ENCODE results near the gene GMPS.

DNA sequence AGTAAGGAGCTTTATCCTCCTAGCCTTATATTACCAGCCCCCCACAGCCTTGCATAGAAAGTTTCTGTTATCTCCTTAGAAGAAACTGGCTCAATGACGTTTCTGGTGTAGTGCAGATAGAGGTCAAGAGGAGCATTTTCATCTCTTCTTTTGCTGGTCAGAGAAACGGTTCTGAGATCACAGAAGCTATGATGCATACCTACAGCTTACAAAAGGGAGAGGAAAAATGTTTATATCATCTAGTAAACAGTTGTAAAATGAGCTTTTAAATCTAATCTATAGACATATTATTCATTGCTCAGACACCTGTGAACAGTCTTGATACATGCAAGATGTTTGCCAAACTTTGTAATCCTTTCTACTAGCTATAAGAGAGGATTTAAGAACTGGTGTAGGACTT is 68.0 kb downstream of the GMPS start:
- TF ChIP-seq, protein P1, sequence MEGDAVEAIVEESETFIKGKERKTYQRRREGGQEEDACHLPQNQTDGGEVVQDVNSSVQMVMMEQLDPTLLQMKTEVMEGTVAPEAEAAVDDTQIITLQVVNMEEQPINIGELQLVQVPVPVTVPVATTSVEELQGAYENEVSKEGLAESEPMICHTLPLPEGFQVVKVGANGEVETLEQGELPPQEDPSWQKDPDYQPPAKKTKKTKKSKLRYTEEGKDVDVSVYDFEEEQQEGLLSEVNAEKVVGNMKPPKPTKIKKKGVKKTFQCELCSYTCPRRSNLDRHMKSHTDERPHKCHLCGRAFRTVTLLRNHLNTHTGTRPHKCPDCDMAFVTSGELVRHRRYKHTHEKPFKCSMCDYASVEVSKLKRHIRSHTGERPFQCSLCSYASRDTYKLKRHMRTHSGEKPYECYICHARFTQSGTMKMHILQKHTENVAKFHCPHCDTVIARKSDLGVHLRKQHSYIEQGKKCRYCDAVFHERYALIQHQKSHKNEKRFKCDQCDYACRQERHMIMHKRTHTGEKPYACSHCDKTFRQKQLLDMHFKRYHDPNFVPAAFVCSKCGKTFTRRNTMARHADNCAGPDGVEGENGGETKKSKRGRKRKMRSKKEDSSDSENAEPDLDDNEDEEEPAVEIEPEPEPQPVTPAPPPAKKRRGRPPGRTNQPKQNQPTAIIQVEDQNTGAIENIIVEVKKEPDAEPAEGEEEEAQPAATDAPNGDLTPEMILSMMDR (IDR thresholded peaks at IDR 0.05; ENCODE audit: control extremely low read depth in 1 of 3, insufficient read depth in 1 of 3, low read depth in 1 of 3, low read length in 3 of 3) = no peak
- no peak for TF ChIP-seq BRCA1 (IDR thresholded peaks at IDR 0.05; ENCODE audit: low read depth, low read length)
- TF ChIP-seq SP1 (IDR thresholded peaks at IDR 0.05; ENCODE audit: low read depth, low read length) = no peak
- TF ChIP-seq HDAC2 (IDR thresholded peaks at IDR 0.05; ENCODE audit: borderline replicate concordance in 1 of 2, low read depth in 2 of 2, low read length in 2 of 2) = no peak
- TF ChIP-seq POLR2AphosphoS5 (IDR thresholded peaks at IDR 0.05; ENCODE audit: low read depth, low read length) = no peak
- TF ChIP-seq SIN3A (conservative IDR thresholded peaks at IDR 0.05 in 1 of 2, IDR thresholded peaks at IDR 0.05 in 1 of 2; ENCODE audit: low read depth in 1 of 2, low read length in 2 of 2) = no peak
- no peak for TF ChIP-seq EZH2 (IDR thresholded peaks at IDR 0.05; ENCODE audit: low read depth, low read length, severe bottlenecking)
- no peak for TF ChIP-seq RAD21 (IDR thresholded peaks at IDR 0.05 in 1 of 2, conservative IDR thresholded peaks at IDR 0.05 in 1 of 2; ENCODE audit: low read depth in 2 of 2, low read length in 2 of 2)
- TF ChIP-seq, protein P2, sequence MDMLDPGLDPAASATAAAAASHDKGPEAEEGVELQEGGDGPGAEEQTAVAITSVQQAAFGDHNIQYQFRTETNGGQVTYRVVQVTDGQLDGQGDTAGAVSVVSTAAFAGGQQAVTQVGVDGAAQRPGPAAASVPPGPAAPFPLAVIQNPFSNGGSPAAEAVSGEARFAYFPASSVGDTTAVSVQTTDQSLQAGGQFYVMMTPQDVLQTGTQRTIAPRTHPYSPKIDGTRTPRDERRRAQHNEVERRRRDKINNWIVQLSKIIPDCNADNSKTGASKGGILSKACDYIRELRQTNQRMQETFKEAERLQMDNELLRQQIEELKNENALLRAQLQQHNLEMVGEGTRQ (IDR thresholded peaks at IDR 0.05; ENCODE audit: low read length) = no peak
- TF ChIP-seq POLR2A (IDR thresholded peaks at IDR 0.05; ENCODE audit: control extremely low read depth in 1 of 2, low read depth in 2 of 2, low read length in 2 of 2) = no peak

All from H1 (cell line).